ENCODE measurements around the gene HNRNPA2B1.

- no peak for TF ChIP-seq CTCF (IDR thresholded peaks at IDR 0.05; ENCODE audit: low read depth, low read length)
- TF ChIP-seq EZH2phosphoT487 (IDR thresholded peaks at IDR 0.05; ENCODE audit: low read depth): no peak
Measured at GRCh38 chr7:26182706-26183105, 17.8 kb downstream of the HNRNPA2B1 start.
